GM18951 (cell line): Measurements from ENCODE around the gene XPO6.

Experiments
- POLR2A ChIP-seq: IDR thresholded peaks from 4 replicates; pipeline ENCODE4 v1.6.1; 2011; ENCODE audit warnings: mild to moderate bottlenecking; ENCODE audit not compliant: insufficient read length, insufficient read depth; ENCODE audit errors: extremely low read depth
- in situ Hi-C: fragments of 300-500 bp; cut with MboI; formaldehyde crosslinking; loops from one replicate; pipeline ENCODE4 v1.12.0; 2022; ENCODE audit warnings: low sequenced_read_pairs, mixed read lengths, inconsistent platforms; ENCODE audit not compliant: unreplicated experiment

Gene XPO6

GRCh38 chr16:28151180-28151579, 60.6 kb downstream of the XPO6 start:
- TF ChIP-seq POLR2A, result no peak
- in situ Hi-C loops, result no loop called here

GRCh38 chr16:28149011-28149888, 62.5 kb downstream of the XPO6 start:
- in situ Hi-C loops, result no loop called here
- TF ChIP-seq POLR2A, result no peak

- no peak for TF ChIP-seq POLR2A
- in situ Hi-C loops, result no loop called here
Measured at GRCh38 chr16:28146536-28146935, 65.2 kb downstream of the XPO6 start.

GRCh38 chr16:28145796-28146195, 66.0 kb downstream of the XPO6 start:
- in situ Hi-C loops, result no loop called here
- no peak for TF ChIP-seq POLR2A

- in situ Hi-C loops, result no loop called here
- TF ChIP-seq POLR2A, result peak; percentile 20
Measured at GRCh38 chr16:28140788-28141618, 70.8 kb downstream of the XPO6 start.

- no peak for TF ChIP-seq POLR2A
- in situ Hi-C loops, result no loop called here
Measured at GRCh38 chr16:28139530-28139929, 72.2 kb downstream of the XPO6 start.

GRCh38 chr16:28136751-28137434, 74.9 kb downstream of the XPO6 start:
- TF ChIP-seq POLR2A, result no peak
- in situ Hi-C loops, result no loop called here

GRCh38 chr16:28133666-28134065, 78.1 kb downstream of the XPO6 start:
- no peak for TF ChIP-seq POLR2A
- in situ Hi-C loops, result no loop called here

GRCh38 chr16:28131743-28132393, 79.9 kb downstream of the XPO6 start:
- in situ Hi-C loops, result no loop called here
- no peak for TF ChIP-seq POLR2A

- in situ Hi-C loops, result no loop called here
- no peak for TF ChIP-seq POLR2A
Measured at GRCh38 chr16:28131181-28131580, 80.6 kb downstream of the XPO6 start.

- TF ChIP-seq POLR2A, result no peak
- in situ Hi-C loops, result no loop called here
Measured at GRCh38 chr16:28130099-28131088, 81.4 kb downstream of the XPO6 start.

GRCh38 chr16:28126684-28127620, 84.8 kb downstream of the XPO6 start:
- in situ Hi-C loops, result no loop called here
- TF ChIP-seq POLR2A, result no peak
